ENCODE measurements around the gene CFAP46.

Gene CFAP46

DNA sequence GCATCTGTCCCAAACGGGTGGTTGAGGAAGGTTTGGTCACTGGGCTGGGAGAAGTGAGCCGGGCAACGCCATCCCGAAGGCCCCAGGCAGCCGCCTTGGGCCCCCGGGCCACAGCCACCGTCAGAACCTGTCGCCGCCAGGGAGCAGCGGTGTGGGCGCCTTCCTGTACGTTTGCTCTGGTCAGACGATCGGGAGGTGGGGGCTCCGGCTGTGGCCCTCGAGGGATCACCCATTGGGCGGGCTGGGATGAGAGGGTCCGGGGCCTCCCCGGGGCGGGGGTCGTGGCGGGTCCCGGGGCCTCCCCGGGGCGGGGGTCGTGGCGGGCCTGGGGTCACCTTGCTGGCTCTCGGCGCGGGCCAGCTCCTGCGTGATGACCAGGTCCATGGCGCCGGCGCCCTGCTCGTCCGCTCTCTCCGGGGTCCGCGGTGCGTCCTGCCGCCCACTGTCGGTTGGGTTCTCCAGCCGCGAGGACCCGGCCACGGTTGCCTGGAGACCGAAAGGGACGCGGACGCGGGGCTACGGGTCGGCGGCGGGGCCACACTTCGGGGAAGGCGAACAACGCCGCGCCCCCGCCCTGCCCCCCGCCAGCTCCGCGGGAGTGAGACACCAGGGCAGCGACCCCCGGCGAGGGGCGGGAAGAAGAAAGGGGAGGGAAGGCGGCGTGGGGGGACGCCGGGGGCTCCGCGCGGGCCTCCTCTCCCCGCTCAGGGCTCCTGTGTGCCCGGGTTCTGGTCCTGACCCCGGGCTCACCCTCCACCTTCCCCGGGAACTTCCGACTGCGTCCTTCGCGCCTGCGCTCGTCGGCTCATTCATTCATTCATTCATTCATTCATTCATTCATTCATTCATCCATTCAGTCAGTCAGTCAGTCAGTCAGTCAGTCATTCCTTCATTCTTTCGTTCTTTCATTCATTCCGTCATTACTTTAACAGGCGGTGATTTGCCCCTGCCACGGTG, at the start of gene CFAP46:
Gene CFAP46 (minus strand): TSS at position 470 of the 957 bp plus-strand sequence. CDS start 86 bp downstream, at position 384.
- DNase-seq (ENCODE audit: low read depth), result no peak

DNA sequence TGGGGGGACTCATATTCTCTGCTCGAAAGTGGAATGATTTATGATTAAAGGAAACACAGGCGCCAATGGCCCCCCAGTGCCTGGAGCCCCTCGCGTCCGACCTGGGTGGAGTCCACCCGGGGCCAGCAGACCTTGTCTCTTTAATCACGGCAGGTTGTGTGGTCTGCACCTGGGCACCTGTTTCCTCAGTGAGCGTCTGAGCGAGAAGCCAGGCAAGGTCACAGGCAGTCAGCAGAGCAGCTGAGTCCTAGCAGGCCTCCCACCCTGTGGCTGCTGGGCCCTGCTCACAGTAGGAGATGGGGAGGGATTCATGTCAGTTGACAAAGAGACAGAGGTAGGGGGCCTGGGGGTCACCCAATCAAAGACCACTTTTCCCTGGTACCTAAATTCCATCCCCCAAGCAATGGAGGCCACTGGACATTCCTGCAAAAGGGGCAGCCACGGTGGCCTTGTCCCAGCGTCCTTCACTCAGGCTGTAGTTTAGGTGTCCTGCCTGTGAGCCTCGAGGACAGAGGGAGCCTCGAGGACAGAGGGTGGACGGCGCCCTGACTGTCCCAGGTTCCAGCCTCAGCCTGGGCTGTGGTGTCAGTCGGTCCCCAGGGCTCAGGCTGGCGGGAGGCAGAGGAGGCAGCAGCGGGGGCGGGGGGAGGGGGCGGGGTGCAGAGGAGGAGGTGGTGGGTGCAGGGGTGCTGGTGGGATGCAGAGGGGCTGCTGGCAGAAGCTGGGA, 49.5 kb upstream of the CFAP46 start:
- DNase-seq (ENCODE audit: low read depth), result no peak

DNA sequence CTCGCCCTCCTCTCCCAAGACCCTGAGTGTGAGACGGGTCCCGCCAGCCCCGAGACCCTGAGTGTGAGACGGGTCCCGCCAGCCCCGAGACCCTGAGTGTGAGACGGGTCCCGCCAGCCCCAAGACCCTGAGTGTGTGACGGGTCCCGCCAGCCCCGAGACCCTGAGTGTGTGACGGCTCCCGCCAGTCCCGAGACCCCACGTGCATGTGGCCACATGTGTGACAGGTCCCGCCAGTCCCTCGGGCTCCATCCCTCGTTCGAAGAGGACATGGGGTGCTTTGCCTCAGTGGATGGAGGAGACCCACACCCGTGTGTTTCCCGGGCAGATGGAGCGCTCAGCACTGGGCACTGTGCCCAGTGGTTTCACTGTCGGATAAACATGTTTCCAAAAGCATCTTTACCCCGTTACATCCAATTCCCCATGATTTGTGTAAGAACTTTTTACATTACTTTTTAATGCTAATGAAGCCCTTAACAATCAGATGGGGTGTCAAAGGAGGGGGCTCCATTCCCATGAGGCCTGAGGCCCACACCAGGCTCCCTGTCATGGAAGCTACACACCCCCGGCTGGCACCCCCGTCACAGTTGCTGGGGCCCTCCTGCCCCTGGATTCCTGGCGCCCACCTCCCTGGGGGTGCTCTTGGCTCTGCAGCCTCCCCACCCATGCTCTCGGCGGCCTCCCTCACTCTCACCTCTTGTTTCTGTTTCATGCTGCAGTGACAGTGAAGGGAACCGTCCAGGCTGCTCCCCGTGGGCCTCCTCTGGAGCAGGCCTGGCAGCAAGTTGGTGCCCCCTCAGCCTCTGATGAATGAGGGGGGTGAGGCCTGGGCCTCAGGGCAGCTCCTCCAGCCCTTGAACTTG, 48.5 kb upstream of the CFAP46 start:
- no peak for DNase-seq (ENCODE audit: low read depth)

DNA sequence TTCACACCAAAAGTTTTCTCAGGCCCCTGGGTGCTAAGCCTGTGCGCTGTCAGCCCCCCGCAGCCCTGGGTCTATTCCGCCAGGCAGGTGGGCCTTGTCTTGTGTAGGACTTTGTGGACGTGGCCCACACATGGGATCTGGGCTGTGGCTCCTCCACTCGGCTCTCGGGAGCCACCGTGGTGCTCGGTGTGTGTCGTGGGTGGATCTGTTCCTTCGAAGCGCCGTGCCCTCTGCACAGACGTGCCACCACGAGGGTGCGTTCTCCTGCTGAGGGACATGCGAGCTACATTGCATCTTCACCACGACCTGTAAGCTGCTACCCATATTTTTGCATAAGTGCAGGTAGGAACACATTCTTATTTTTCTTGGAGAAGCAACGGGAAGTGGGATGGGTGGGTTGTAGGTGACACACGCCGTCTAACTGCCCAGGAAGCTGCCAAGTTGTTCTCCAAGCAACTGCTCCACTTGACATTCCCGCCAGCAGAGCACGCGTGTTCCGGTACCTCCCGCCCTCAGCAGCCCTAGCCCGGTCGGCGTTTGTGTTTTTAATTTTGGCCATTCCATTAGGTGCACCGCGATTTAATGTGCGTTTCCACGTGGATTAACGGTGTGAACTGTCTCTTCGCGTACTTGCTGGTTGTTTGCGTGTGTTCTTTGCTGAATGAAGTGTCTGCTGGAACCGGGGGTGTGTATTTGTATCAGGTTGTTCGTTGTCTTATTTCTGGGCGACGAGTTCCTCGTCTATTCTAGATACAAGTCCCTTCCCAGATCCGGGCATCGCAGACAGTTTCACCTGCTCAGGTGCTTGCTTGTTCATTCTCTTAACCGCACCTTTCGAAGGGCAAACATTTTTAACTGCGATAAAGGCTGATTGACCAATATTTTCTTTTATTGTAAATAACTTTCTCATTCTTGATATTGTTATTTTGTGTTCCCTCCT, 47.4 kb upstream of the CFAP46 start:
- no peak for DNase-seq (ENCODE audit: low read depth)

DNA sequence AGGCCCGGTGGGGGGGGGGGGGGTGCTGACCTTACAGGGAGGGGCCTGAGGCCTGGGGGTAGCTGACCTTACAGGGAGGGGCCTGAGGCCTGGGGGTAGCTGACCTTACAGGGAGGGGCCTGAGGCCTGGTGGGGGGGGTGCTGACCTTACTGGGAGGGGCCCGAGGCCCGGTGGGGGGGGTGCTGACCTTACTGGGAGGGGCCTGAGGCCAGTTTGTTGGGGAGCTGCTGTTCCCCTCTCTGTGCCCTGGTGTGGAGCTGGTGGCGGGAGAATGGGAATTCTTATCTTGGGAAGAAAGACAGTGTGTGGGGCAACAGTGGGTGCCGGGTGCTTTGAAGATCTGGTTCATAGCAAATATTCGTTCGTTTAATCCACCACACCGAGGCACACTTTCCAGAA, 46.6 kb upstream of the CFAP46 start:
- no peak for DNase-seq (ENCODE audit: low read depth)

DNA sequence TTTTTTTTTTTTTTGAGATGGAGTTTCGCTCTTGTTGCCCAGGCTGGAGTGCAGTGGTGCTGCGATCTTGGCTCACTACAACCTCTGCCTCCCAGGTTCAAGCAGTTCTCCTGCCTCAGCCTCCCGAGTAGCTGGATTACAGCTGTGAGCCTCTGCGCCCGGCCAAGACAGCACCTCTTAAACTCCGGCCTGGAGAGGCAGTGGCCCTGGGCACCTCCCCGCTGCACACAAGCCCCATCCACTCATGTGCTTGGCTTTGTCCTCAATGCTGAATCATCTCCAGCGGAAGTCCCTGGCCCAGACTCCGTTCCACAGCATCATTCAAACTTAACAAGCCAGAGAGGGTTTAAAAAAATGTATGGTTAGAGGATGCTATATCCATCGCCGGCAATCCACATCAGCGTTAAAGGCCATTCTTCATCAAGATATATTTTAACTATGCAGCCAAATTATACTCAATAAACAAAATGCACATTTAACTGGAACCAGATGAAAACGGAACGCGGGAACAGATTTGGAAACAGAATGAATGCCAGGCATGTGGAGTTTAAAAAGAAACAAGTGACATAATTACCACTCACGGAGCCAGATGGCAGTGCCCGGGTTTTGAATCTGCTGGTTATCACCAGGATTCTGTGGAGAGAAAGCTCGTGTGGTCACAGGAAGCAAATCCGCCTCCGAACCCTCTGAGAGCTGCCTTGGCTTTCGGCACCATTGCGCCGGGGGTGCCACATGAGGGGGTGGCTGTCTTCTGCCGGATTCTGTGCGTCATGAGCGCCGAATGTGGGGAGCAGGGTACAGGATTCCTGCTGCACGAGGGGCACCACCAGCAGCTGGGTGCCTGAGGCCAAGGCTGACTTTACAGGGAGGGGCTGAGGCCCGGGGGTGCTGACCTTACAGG, 45.6 kb upstream of the CFAP46 start:
- no peak for DNase-seq (ENCODE audit: low read depth)

DNA sequence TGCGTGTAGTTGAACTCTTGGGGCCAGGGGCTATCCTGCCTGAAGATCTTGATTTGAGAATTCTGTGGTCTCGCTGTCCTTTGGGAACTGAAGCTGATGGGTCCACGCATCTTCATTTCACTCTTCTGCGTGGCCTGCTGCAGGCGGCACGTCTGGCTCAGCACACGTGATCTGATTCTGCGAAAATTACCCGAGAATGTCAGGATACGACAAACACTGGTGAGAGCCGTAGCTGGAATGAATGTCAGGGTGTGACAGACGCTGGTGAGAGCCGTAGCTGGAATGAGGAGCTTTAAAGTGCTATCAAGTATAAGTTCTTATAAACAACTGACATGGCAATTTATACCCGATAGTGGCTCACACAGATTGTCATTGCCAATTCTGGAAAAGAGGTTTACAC, 44.6 kb upstream of the CFAP46 start:
- no peak for DNase-seq (ENCODE audit: low read depth)

DNA sequence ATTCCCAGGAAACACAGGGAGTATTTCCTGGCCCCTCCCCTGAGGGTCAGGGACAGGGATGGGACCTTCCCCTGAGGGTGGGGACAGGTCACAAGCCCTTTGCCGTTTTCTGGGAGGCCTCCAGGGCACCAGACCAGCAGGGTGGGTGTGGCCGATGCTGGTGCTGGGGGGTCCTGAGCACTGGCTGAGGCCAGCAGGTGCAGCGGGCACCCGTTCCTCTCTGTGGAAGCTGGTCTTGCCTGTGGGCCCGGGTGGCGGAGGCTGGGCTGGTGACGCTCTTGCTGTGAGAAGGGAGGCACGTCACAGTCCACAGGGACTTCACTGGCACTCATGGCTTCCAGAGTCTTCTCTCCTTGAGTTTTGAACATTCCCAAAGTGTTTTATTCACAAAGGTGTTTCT, 44.2 kb upstream of the CFAP46 start:
- no peak for DNase-seq (ENCODE audit: low read depth)

DNA sequence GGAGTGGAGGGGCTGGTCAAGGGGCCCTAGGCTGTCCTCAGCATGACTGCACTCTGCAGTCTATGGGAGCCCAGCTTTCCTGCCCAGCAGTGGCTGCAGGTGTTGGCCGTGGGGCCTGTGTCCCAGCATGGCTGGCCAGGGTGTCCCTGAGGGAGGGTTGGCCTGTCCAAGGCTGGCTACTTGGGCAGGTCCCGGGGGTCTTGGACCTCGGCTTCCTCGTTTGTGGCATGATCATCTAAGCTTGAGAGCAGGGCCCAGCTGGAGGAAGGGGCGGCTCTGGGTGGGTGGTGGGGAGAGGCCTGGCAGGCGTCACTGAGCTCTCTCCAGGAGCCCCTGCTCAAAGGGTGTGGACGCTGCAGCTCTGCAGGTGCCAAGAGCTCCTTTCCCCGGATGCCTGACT, 43.7 kb upstream of the CFAP46 start:
- no peak for DNase-seq (ENCODE audit: low read depth)

DNA sequence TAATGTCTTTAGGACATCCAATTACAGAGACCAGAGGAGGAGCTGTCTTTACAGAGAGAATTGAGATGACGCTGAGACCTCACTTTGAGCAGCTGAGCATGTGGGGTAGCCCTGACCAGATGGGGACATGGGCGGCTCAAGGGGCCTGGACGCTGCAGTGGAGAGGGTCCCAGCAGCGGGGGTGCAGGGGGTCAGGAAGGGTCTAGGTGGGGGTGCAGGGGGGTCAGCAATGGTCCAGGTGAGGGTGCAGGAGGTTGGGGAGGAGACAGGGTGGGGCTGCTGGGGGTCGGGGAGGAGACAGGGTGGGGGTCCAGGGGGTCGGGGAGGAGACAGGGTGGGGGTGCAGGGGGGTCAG, 43.2 kb upstream of the CFAP46 start:
- no peak for DNase-seq (ENCODE audit: low read depth)

DNA sequence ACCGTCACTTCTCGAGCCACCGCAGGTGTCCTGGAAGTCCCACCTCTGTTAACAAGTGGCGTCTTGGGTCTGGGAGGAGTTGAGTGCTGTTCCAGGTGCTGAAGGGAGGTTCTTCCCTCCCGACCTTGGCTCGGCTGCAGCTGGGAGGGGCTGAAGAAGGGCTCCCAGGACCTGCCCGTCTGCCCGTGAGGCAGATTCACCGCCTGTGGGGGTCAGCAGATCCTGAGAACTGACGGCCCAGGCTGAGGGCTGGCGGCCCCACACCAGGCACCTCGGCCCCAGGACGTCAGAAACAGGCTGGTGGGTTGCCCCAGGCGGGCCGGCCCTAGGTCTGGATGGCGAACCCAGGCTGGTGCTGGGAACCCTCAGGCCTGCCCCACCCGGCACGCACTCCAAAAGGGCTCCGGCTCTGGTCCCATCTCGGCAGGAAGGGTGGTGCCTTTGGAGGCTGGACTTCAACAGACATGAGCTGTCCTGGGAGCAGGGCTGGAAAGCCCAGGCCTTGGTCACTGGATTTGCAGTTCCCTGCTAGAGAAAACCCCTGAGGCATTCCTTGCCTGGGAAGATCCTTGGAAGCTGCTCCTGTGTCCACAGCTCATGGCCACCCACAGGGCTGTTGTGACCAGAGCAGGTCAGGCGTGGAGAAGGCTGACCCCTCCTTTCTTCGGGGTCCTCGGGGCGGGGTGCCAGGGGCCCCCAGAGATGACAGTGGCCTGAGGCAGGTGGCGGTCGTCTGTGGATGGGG, 42.6 kb upstream of the CFAP46 start:
- no peak for DNase-seq (ENCODE audit: low read depth)

DNA sequence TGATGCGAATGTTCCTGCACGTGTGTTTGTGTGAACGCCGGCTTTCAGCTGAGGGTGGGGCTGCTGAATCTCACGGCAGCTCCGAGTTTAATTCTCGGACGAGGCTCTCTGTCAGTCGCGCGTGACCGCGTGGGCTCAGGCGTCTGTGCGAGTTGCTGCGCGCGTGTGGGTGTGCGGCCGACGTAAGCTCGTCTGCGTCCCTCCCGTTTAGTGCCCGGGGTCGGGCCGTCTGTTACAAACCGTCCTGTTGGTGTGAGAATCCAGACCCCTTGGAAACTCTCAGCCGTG, 41.6 kb upstream of the CFAP46 start:
- no peak for DNase-seq (ENCODE audit: low read depth)

DNA sequence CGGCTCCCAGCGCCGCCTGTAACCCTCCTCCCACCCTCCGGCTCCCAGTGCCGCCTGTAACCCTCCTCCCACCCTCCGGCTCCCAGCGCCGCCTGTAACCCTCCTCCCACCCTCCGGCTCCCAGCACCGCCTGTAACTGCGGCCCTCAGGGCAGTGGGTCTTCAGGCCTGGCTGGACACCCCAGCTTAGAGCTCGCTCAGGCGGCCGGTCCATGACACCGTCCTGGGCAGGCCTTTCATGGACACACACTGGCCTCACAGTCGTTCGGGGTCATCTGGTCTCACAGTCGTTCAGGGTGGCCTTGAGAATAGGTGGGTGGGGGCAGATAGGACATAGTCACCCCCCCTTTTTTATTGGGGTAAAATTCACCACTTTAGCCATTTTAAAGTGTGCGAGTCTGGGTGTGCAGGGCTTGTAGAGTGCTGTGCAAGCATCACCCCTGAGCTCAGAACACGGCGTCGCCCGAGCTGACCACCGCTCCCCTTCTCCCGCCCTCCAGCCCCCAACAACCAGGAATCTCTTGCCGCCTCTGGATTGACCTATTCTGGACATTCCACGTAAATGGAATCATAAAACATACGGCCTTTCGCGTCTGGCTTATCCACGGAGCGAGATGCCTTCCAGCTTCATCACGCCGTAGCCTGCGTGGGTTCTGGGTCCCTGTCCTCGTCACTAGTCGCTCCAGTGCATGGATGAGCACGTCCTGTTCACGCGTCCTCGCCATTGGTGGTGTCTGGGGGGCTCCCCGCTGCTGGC, 41.1 kb upstream of the CFAP46 start:
- DNase-seq (ENCODE audit: low read depth), result no peak

DNA sequence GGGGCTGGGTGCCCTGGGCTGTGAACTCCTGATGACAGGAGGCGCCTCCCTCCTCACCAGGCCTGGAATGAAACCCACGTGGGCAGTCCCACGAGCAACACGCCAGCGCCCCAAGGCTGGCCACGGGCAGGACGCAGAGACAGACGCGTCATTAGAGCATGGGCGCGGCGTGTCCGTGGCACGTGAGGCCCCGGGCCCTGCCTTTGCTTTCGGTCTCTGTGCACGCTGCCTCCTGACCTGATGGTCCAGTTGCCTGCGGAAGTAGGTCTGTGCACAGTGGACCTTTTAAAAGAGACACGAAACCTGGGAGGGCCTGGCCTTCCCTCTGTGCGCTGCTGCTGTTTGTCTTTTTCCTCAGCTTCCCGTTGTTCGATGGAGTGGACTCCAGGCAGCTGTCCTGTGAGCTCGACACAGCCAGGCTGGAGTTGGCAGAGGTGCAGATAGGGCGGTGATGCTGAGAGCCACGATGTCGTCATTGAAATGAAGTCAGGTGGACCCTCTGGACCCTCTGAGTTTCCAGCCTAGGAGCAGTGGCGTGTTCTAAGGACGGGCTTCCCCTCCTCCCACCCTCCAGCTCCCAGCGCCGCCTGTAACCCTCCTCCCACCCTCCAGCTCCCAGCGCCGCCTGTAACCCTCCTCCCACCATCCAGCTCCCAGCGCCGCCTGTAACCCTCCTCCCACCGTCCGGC, 40.1 kb upstream of the CFAP46 start:
- no peak for DNase-seq (ENCODE audit: low read depth)

DNA sequence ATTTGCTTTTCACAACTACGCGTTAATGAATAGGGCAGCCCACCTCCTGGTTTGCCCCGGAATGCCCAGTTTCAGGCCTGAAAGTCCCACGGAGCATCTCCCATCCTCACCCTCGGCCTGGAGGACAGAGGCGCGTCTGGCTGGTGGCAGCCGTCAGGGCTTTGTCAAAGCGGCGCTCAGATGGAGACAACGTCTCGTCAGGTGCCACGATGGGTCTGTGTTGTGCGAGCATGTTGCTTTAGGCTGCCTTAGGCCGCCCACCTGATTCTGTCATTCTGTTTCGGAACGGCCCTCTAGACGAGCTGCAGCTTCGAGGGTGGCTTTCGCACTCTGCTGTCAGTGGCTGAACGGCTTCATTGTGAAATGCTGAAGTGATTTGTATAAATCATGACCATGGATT, 39.4 kb upstream of the CFAP46 start:
- no peak for DNase-seq (ENCODE audit: low read depth)

DNA sequence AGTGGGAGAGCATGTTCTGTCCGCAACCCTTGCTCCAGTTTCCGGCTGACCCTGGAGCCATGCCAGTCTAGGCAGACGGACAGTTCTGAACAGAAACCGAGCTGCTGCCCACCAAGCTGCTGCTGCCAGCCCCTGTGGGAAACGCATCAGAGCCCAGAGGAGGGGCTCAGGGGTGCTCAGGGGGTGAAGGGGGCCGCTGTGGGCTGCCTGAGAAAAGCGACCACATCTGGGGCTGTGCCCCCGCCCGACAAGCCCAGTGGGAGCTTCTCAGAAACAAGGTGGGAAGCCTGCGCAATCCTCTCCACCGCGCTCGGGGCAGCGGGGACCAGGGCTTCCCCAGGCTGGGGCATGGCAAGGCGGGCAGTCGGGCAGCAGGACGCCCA, 38.8 kb upstream of the CFAP46 start:
- no peak for DNase-seq (ENCODE audit: low read depth)

DNA sequence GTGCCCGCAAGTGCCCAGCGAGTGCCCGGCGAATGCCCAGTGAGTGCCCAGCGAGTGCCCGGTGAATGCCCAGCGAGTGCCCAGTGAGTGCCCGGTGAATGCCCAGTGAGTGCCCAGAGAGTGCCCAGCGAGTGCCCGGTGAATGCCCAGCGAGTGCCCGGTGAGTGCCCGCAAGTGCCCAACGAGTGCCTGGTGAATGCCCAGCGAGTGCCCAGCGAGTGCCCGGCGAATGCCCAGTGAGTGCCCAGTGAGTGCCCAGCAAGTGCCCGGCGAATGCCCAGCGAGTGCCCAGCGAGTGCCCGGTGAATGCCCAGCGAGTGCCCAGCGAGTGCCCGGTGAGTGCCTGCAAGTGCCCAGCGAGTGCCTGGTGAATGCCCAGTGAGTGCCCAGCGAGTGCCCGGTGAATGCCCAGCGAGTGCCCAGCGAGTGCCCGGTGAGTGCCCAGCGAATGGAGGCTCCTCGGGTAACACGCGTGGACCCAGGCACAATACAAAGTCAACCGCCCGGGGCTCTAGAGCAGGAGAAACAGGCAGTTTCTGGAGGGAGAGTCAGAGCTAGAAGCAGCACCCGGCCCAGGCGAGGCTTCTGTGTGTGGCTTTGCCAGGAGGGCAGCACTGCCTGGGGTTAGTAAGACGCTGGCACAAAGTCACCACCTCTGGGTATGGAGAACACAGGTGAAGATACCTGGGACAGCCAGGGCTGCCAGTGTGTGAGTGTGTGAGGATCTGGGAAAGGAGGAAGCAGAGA, 38.2 kb upstream of the CFAP46 start:
- no peak for DNase-seq (ENCODE audit: low read depth)

Measured in T-helper 22 cell (primary cell).